Activated naive CD4-positive, alpha-beta T cell treated with anti-CD3 and anti-CD28 coated beads, Interleukin-2, amount 50 U/mL, for 72 hours (primary cell): Measurements from ENCODE around the gene DIRAS3. TPM values are rescaled to one million over a fixed set of nuclear protein-coding genes. Genes with fewer than 3 reads are reported as not detected.
"Not testable (repeated sequence)": the region's sequence is repeated elsewhere in the genome, so short reads cannot be mapped to it uniquely, and the experiment has no call there.

Experiments used
- ATAC-seq, 2 donors: fragments of 150-1000 bp; cut with Tn5 transposase; 2 replicates each; pipeline ENCODE4 v1.10.0; 2021; ENCODE audit warnings: mild to moderate bottlenecking in 2 of 2, moderate library complexity in 2 of 2
- DNase-seq, 2 donors: peaks; one replicate each; pipeline ENCODE4 v3.0.0; 2021 to 2022; ENCODE audit warnings: low spot score in 2 of 2
- H3K27ac Mint-ChIP-seq, 2 donors: one replicate each; pipeline ENCODE4 v1.8.0; 2022; ENCODE audit warnings: mild to moderate bottlenecking in 2 of 2, mixed read lengths in 2 of 2
- H3K36me3 Mint-ChIP-seq, 2 donors: one replicate each; pipeline ENCODE4 v1.8.0; 2022; ENCODE audit warnings: mixed read lengths in 2 of 2
- H3K9me3 Mint-ChIP-seq, 2 donors: one replicate each; pipeline ENCODE4 v1.8.0; 2022; ENCODE audit warnings: mixed read lengths in 2 of 2
- total RNA-seq, 2 donors: library from RNA; stranded (reverse); gene quantifications; one replicate each; pipeline ENCODE4 v1.2.3, GENCODE V29; 2022

The DIRAS3 gene
- total RNA-seq = not detected

DNA sequence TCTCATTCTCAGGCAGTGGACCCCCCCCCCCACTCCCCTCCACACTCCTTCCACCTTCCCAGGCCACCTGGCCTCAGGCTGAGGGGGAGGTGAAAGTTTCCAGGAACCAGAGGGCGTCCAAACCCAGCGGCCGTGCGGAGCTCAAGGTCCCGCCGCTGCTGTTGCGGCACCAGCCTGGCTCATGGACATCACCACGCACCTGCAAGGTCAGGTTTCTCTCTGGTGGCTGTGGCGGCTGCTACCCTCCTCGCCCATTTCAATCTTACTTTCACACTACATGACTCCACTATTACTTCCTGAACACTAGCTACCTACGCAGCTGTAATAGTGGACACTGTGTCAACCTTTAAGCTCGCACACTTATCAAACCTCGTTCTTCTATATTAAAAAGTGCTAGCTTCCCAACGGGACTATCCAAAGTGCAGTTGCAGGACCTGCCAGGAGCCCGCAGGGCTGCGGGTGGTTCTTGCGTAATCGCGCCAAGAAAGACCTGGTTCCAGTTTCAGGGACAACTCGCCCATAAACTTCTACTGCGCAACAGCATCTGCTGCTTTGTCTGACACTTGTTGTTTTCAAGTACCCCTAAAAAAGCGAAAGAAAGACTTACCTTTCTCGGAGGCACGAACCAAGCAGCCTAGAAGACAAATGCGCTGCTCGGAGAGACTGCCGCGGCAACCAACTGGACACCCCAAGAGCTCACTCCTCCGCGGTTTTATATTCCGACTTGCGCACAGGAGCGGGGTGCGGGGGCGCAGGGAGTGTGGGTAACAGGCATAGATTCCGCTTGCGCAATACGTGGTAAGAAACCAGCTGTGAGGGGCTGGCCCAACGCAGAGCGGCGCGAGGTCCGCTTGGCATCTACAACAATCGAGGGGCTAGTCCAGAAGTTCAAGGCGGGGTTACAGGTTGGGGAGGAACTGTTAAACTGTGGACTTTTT lies at the start of gene DIRAS3:
TSS of gene DIRAS3 (minus strand) at position 687 of the 938 bp plus-strand sequence. CDS start 3,330 bp downstream, outside the sequence.
- Mint-ChIP-seq H3K9me3 (no peaks in the 10 kb centered on the region), H3K36me3 (peaks cover 0 to 6% of the 10 kb centered on the region in 2 donors), H3K27ac (no peak within 1 kb of the TSS)
- peak in 1 of 2 donors; percentile 16 for ATAC-seq
- DNase-seq = no peak

- ATAC-seq (no peak), DNase-seq (no peak)
- no peak overlapping the region for H3K27ac Mint-ChIP-seq
- no peaks in the 10 kb centered on the region for H3K36me3 Mint-ChIP-seq
- H3K9me3 Mint-ChIP-seq = peaks cover 0 to 3% of the 10 kb centered on the region in 2 donors
Measured at GRCh38 chr1:68093737-68094136, 43.3 kb upstream of the DIRAS3 start.

GRCh38 chr1:68087184-68087583 lies 36.8 kb upstream of the DIRAS3 start:
- DNase-seq (no peak), ATAC-seq (no peak)
- Mint-ChIP-seq H3K27ac (no peak overlapping the region), H3K36me3 (no peaks in the 10 kb centered on the region), H3K9me3 (peaks cover 0 to 3% of the 10 kb centered on the region in 2 donors)

DNA sequence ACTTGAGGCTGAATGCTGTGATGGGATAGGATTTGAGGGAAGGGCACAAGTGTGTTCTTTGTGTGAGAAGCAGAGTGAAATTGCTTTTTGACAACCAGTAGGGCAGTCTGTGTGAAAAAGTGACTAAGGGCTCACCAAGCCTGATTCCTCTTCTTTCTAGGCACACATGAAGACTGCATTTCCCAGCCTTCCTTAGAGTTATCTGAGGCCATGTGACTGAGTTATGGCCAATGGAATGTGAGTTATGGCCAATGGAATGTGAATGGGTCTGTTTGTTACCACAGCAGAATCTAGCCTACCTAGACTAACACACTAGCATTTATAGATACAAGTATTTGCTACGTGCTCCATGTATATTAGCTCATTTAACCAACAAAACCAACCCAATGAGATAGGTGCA lies 35.3 kb upstream of the DIRAS3 start:
- Mint-ChIP-seq H3K36me3 (no peaks in the 10 kb centered on the region), H3K27ac (no peak overlapping the region), H3K9me3 (peaks cover 0 to 3% of the 10 kb centered on the region in 2 donors)
- ATAC-seq (no peak), DNase-seq (no peak)

- H3K36me3 Mint-ChIP-seq = no peaks in the 10 kb centered on the region
- H3K9me3 Mint-ChIP-seq = no peaks in the 10 kb centered on the region
Measured at GRCh38 chr1:68083686-68084085, 33.3 kb upstream of the DIRAS3 start.

DNA sequence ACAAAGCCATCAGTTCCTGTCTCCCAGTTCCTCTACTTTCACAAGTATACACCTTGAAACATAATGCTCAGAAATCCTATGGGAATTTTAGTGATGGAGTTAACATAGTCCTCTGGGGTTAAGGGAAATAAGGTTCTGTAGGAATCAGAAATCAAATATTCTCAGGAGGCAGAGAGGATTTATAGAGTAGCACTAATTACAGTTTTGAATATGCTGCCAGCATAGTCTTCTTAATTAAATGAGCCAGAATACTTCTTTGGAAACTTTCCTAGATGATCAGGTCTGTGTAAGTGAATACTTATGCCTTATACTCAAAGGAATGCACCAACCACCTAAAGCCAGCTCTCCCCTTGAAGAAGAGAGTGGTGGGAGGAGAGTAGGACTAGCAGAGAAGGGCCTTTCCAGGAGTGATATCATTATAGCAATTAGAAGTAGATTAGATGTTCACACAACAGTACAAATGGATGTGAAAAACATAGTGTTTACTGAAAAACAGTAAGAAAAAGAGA lies 31.4 kb upstream of the DIRAS3 start:
- no peak for DNase-seq
- H3K36me3 Mint-ChIP-seq = no peaks in the 10 kb centered on the region
- peaks cover 0 to 2% of the 10 kb centered on the region in 2 donors for H3K9me3 Mint-ChIP-seq
- no peak overlapping the region for H3K27ac Mint-ChIP-seq
- no peak for ATAC-seq

More at GRCh38 chr1:68083686-68084085, 33.3 kb upstream of the DIRAS3 start:
- no peak overlapping the region for H3K27ac Mint-ChIP-seq
- DNase-seq (no peak), ATAC-seq (no peak)

- Mint-ChIP-seq H3K36me3 (no peaks in the 10 kb centered on the region), H3K27ac (no peak overlapping the region), H3K9me3 (peaks cover 6 to 9% of the 10 kb centered on the region in 2 donors)
- DNase-seq (no peak), ATAC-seq (no peak)
Measured at GRCh38 chr1:68078647-68079046, 28.2 kb upstream of the DIRAS3 start.

DNA sequence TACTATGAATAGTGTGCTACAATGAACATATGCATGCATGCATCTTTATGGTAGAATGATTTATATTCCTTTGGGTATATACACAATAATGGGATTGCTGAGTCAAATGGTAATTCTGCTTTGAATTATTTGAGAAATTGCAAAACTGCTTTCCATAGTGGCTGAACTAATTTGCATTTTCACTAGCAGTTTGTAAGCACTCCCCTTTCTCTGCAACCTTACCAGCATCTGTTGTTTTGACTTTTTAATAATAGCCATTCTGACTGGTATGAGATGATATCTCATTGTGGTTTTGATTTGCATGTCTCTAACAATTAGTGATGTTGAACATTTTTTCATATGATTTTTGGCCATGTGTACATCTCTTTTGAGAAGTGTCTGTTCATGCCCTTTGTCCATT lies 24.0 kb upstream of the DIRAS3 start:
- H3K9me3 Mint-ChIP-seq = peaks cover 6 to 9% of the 10 kb centered on the region in 2 donors
- no peak for DNase-seq
- ATAC-seq = no peak
- no peaks in the 10 kb centered on the region for H3K36me3 Mint-ChIP-seq
- H3K27ac Mint-ChIP-seq = no peak overlapping the region

DNA sequence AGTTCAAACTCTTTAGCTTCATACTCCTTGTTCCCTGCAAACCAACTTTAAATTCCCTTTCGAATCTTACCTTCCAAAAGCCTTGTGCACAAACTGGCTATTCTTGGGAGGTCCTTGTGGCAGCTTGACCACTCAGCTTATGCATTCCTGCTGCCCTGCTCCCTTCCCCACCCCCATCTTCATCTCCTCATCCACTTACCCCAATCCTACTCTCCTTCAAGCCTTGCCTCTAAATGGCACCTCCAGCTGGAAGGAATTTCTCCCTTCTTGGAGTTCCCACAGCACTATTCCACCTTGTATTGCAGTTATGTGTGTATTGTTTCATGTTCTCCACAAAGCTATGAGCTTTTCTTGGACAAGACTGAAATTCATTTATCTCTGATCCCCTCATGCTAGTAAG lies 15.3 kb upstream of the DIRAS3 start:
- no peak for ATAC-seq
- DNase-seq = no peak
- H3K36me3 Mint-ChIP-seq = no peaks in the 10 kb centered on the region
- H3K9me3 Mint-ChIP-seq = peaks cover 0 to 15% of the 10 kb centered on the region in 2 donors
- no peak overlapping the region for H3K27ac Mint-ChIP-seq

- ATAC-seq, DNase-seq, H3K36me3 Mint-ChIP-seq, H3K27ac Mint-ChIP-seq: not testable (repeated sequence)
- H3K9me3 Mint-ChIP-seq = peaks cover 12 to 20% of the 10 kb centered on the region in 2 donors
Measured at GRCh38 chr1:68058053-68058452, 7.6 kb upstream of the DIRAS3 start.

DNA sequence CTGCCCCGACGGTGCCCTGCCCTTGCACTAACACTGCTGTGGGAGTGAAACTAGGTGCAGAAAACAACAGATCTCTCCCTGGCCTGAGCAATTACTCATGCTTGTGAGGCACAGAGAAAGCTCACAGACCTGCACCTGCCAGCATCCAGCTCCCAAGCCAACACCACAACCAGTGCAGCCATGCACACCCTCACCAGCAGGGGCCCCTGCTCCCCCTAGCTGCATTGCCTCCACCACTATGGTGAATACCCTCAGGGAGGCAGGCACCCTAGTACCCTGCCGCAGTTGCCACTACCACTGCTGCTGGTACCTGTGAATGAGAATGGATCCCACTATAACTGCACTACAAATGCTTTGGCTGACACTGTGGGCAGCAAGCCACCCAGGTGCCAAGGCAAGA lies 7.1 kb upstream of the DIRAS3 start:
- peaks cover 0 to 6% of the 10 kb centered on the region in 2 donors for H3K36me3 Mint-ChIP-seq
- ATAC-seq (no peak), DNase-seq (no peak)
- H3K27ac Mint-ChIP-seq = no peak overlapping the region
- H3K9me3 Mint-ChIP-seq = peaks cover 12 to 20% of the 10 kb centered on the region in 2 donors

- ATAC-seq (no peak), DNase-seq (no peak)
- no peak overlapping the region for H3K27ac Mint-ChIP-seq
- H3K9me3 Mint-ChIP-seq = peaks cover 12 to 19% of the 10 kb centered on the region in 2 donors
- H3K36me3 Mint-ChIP-seq = peaks cover 0 to 6% of the 10 kb centered on the region in 2 donors
Measured at GRCh38 chr1:68057050-68057449, 6.6 kb upstream of the DIRAS3 start.

- ATAC-seq = no peak
- peak overlapping the region in 1 of 2 donors; percentile 36 for H3K27ac Mint-ChIP-seq
- DNase-seq = no peak
- H3K36me3 Mint-ChIP-seq = peaks cover 0 to 2% of the 10 kb centered on the region in 2 donors
- H3K9me3 Mint-ChIP-seq = no peaks in the 10 kb centered on the region
Measured at GRCh38 chr1:68051475-68051874, 1.0 kb upstream of the DIRAS3 start.

DNA sequence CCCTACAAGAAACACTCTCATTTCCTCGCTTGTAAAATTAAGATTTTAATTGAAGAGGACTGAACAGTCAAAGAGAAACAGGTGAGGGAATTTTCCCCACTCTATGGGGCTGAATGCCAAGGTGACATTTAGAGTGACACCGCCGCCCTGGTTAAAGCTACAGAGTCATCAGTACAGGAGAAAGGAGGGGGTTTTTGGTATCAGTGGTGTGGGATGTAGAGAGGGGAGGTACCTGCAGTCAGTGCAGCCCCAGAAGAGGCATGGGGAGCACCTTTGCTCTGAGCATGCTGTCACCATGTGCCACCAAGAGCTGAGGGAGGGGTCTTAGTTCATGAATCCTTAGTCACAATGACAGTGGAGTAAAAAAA lies 2.8 kb downstream of the DIRAS3 start:
- Mint-ChIP-seq H3K27ac (no peak overlapping the region), H3K9me3 (no peaks in the 10 kb centered on the region), H3K36me3 (peaks cover 0 to 6% of the 10 kb centered on the region in 2 donors)
- ATAC-seq (peak; percentile 30 to 81), DNase-seq (no peak)

GRCh38 chr1:68046885-68047658 lies 3.4 kb downstream of the DIRAS3 start:
- no peak overlapping the region for H3K27ac Mint-ChIP-seq
- peaks cover 0 to 6% of the 10 kb centered on the region in 2 donors for H3K36me3 Mint-ChIP-seq
- no peaks in the 10 kb centered on the region for H3K9me3 Mint-ChIP-seq
- no peak for DNase-seq
- ATAC-seq = no peak

- ATAC-seq (no peak), DNase-seq (no peak)
- peaks cover 0 to 6% of the 10 kb centered on the region in 2 donors for H3K36me3 Mint-ChIP-seq
- no peaks in the 10 kb centered on the region for H3K9me3 Mint-ChIP-seq
- H3K27ac Mint-ChIP-seq = no peak overlapping the region
Measured at GRCh38 chr1:68046423-68046822, 4.0 kb downstream of the DIRAS3 start.
